Activated CD4-positive, alpha-beta T cell treated with anti-CD3 and anti-CD28 coated beads, Interleukin-2, amount 50 U/mL, for 48 hours (primary cell): ENCODE data around the gene BTBD7.

ENCODE experiments used
- DNase-seq, 2 experiments: peaks; one replicate each; pipeline ENCODE4 v3.0.0-alpha.2; 2020

BTBD7 gene

GRCh38 chr14:93328546-93328945 lies 4.3 kb downstream of the BTBD7 start:
- no peak for DNase-seq

DNA sequence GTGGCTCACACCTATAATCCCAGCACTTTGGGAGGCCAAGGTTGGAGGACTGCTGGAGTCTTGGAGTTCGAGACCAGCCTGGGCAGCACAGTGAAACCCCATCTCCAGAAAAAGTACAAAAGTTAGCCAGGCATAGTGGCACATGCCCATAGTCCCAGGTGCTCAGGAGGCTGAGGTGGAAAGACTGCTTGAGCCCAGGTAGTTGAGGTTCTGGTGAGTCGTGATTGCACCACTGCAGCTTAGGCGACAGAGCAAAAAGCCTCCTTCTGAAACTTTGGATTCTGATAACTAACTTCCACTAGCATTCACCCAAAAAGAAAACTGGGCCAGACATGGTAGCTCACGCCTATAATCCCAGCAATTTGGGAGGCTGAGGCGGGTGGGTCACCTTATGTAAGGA lies 6.6 kb downstream of the BTBD7 start:
- DNase-seq: no peak

- no peak for DNase-seq
These were observed 9.1 kb downstream of the BTBD7 start for GRCh38 chr14:93323600-93324174.

DNA sequence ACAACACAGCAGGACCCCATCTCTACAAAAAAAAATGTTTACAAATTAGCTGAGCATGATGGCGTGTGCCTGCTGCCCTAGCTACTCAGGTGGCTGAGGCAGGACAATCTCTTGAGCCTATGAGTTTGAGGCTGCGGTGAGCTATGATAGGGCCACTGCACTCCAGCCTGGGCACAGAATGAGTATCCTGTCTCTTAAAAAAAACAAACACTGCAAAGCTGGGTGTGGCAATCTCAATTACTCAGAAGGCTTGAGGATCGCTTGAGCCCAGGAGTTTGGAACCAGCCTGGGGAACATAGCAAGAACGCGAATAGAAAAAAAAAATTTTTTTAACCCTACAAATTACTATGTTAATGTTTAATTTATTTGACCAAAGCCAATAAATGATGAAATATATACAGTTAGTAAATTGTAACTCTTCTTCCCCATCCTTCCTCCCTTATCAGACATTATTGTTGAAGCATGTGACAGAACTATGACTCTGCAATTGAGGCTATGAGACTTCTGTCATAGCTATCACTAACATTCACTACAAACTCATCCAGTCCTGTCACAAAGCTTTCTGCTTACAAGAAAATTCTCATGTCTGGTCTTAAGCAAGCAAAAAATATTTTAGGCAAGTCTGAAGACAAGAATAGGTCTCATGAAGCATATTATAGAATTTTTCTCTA lies 9.8 kb downstream of the BTBD7 start:
- DNase-seq: no peak

- no peak for DNase-seq
These were observed 12.3 kb downstream of the BTBD7 start for GRCh38 chr14:93320489-93320888.

- no peak for DNase-seq
These were observed 12.9 kb downstream of the BTBD7 start for GRCh38 chr14:93319958-93320357.

- no peak for DNase-seq
These were observed 13.3 kb downstream of the BTBD7 start for GRCh38 chr14:93319494-93319893.

DNA sequence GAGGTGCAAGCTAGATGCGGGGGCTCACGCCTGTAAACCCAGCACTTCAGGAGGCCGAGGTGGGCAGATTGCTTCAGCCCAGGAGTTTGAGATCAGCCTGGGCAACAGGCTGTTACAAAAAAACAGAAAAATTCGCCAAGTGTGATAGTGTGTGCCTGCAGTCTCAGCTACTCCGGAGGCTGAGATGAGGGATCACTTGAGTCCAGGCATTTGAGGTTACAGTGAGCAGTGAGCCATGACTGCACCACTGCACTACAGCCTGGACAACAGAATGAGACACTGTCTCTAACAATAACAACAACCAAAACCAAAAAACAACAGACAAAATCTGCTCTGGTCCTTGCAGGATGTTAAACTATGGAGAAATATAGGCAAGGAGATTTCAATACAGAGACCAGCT lies 13.9 kb downstream of the BTBD7 start:
- DNase-seq: no peak

DNA sequence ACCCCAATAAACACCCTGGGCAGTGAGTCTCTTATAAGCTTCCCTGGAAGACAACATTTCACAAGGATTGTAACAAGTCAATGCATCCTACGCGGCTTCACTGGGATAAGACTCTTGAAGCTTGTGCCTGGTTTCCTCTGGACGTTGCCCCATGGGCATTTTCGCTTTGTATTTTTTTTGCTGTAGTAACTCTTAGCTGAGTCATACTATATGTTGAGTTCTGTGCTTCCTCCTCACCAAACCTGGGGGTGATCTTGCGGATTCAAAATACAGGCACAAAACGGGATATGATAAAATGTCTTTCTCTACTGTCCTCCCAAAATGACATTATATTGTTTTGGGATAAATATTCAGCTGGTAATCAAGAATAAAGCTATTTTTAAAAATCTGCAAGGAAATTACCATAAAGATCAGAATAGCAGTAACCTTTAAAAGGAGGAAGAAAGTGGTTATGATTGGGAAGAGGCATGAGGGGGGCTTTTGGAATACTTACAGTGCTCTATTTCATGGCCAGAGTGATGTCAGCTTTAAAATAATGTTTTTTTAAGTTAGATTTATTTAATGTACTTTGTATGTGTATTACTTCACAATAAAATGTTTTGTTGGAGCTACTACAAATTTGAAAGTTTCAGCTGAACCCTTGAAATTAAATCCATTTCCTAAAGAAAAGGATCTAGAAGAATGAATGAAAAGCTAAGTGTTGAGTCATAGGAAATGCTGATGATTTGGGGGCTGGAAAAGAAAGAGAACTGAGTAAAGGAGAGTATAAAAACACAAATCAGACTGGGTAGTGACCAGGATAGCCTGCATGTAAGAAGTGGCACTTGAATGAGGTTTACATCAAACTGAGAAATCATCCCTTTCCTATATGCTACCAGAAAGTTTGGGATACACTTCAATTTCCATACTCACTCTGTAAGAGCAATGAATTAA lies 14.7 kb downstream of the BTBD7 start:
- DNase-seq: no peak

DNA sequence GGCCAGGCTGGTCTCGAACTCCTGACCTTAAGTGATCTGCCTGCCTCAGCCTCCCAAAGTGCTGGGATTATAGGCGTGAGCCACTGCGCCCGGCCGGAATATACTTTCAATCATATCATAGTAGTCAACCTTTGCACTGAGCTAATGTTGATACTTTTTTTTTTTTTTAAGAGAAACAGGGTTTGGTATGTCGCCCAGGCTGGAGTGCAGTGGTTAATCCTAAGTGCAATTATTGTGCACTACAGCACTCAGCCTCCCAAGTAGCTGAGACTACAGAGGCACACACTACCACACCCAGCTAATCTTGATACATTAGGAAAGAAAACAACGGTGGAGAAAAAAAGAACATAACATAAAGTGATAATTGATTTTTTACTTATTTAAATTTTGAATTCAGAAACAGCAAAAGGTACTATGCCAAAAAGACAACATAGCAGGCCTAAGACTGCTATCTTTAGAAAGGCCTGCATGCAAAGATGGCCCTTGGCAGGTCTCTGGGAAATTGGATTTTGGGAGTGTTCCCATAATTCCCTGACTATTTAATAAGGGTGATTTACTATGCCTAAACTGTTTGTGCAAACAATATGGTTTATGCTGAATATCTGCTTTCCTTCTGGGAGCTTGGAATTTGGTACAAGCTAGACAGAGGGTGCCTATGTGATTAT lies 15.5 kb downstream of the BTBD7 start:
- DNase-seq: no peak

DNA sequence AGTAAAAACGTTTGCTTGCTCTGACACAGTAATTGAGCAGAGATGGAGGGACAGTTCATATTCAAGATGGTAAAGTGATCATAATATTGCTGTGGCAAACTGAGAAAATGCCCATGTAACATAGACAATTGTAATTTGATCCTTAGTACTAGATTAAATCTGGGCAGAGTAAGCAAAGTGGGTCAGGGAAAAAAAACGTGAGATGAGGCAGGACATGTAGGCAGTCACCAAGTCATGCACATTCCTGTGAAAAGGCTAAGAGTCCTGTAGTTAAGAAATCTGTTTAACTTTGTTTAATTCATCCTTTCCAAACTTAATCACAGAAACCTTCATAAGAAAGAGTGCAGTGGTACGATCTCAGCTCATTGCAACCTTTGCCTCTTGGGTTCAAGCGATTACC lies 16.1 kb downstream of the BTBD7 start:
- DNase-seq: no peak

- DNase-seq: no peak
These were observed 17.3 kb downstream of the BTBD7 start for GRCh38 chr14:93315575-93315974.

- DNase-seq: no peak
These were observed 21.8 kb downstream of the BTBD7 start for GRCh38 chr14:93311082-93311481.

GRCh38 chr14:93309427-93309966 lies 23.3 kb downstream of the BTBD7 start:
- DNase-seq: no peak

GRCh38 chr14:93308686-93309345 lies 24.0 kb downstream of the BTBD7 start:
- DNase-seq: no peak

DNA sequence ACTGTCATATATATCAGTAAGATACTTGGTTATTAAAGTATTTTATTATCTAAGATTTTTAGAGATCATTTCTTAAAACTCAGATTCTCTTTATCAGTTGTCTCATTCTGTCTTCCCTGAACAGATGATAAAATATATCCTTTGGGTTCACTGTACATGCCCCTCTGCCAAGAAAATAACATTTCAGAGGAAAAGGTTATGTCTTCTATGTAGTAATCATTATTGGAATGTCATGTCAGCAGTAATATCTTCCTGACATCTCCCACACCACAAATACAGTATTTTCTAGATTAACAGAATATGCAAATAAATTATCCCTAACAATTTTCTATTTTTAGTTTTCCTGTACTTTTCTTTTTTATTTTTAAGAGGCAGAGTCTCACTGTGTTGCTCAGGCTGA lies 26.0 kb downstream of the BTBD7 start:
- no peak for DNase-seq

DNA sequence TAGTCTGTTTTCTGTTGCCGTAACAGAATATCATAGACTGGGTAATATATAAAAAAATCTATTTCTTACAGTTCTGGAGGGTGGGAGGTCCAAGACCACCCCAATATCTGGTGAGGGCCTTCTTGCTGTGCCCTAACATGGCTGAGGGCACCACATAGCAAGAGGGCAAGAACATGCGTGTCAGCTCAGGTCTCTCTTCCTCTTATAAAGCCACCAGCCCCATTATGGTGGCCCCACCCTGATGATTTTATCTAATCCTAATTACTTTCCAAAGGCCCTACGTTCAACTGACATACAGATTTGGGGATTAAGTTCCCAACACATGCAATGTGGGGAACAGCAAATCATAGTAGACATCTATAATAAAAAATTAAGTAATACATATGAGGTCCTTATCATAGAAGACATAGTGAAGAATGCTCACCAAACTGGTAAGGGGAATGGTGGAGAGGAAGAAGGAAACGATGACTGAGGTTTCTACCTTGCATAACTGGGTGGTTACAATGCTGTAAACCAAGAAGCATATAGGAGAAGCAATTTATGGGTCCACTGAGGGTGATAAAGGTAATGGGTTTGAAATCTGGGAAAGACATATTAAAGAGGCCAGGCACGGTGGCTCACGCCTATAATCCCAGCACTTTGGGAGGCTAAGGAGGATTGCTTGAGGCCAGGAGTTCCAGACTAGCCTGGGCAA lies 27.0 kb downstream of the BTBD7 start:
- no peak for DNase-seq

- DNase-seq: no peak
These were observed 28.1 kb downstream of the BTBD7 start for GRCh38 chr14:93304771-93305170.

- DNase-seq: no peak
These were observed 29.2 kb downstream of the BTBD7 start for GRCh38 chr14:93303659-93304058.

GRCh38 chr14:93302688-93303581 lies 29.9 kb downstream of the BTBD7 start:
- no peak for DNase-seq
